ENCODE measurements around the gene PHLDA2.

The PHLDA2 gene

GRCh38 chr11:2882396-2883110, 46.7 kb downstream of the PHLDA2 start:
- peaks cover 0 to 19% of the 10 kb centered on the region in 2 experiments for H3K27me3 ChIP-seq (ENCODE audit: control insufficient read depth in 1 of 2, insufficient read depth in 1 of 2, low read length in 2 of 2)
- H4K8ac ChIP-seq (ENCODE audit: low read length) = no peak overlapping the region
- H2BK12ac ChIP-seq (ENCODE audit: low read length in 2 of 2) = no peak overlapping the region
- peaks cover 39% of the 10 kb centered on the region for H3K4me1 ChIP-seq (ENCODE audit: control insufficient read depth, insufficient read depth, low read depth, low read length)
- no peak overlapping the region for H2BK5ac ChIP-seq (ENCODE audit: low read depth, low read length, poor library complexity, severe bottlenecking)
- no peak overlapping the region for H3K27ac ChIP-seq (ENCODE audit: low read length, poor library complexity, severe bottlenecking)
- H3K18ac ChIP-seq (ENCODE audit: low read depth in 1 of 2, low read length in 2 of 2) = no peak overlapping the region
- H2AK5ac ChIP-seq (ENCODE audit: low read length, severe bottlenecking) = no peak overlapping the region
- H3K23ac ChIP-seq (ENCODE audit: low read length in 2 of 2) = no peak overlapping the region
- no peaks in the 10 kb centered on the region for H3K9me3 ChIP-seq (ENCODE audit: control insufficient read depth, low read length)
- H3K4me3 ChIP-seq (ENCODE audit: insufficient read depth in 1 of 2, low read depth in 1 of 2, low read length in 2 of 2) = peak overlapping the region; percentile 31 to 81
- H3K79me1 ChIP-seq (replicated peaks; ENCODE audit: low read length, poor library complexity, severe bottlenecking) = peaks cover 8% of the 10 kb centered on the region
- peak overlapping the region; percentile 80 for H3K9ac ChIP-seq (ENCODE audit: low read length)
- H3K4me2 ChIP-seq (ENCODE audit: low read length, poor library complexity, severe bottlenecking) = peak overlapping the region; percentile 53
- no peak overlapping the region for H3K4ac ChIP-seq (ENCODE audit: low read depth in 1 of 2, low read length in 2 of 2)
- H3K36me3 ChIP-seq (ENCODE audit: control insufficient read depth in 1 of 2, insufficient read depth in 2 of 2, low read depth in 1 of 2, low read length in 2 of 2) = peaks cover 0 to 18% of the 10 kb centered on the region in 2 experiments
- no peak overlapping the region for H3K14ac ChIP-seq (ENCODE audit: low read length in 2 of 2)
- no peak for DNase-seq
- H2AFZ ChIP-seq (ENCODE audit: low read depth, low read length) = no peak overlapping the region
- no peak overlapping the region for H2BK120ac ChIP-seq (ENCODE audit: low read depth, low read length)
- 87% methylated on average over 11 of the region's 11 CpGs for WGBS
- H4K91ac ChIP-seq (ENCODE audit: low read length) = no peak overlapping the region
- H2BK15ac ChIP-seq (ENCODE audit: low read depth, poor library complexity, severe bottlenecking) = no peak overlapping the region

- H2AK5ac ChIP-seq (ENCODE audit: low read length, severe bottlenecking) = peak overlapping the region; percentile 5
- no peak overlapping the region for H3K4me2 ChIP-seq (ENCODE audit: low read length, poor library complexity, severe bottlenecking)
- H3K23ac ChIP-seq (ENCODE audit: low read length in 2 of 2) = no peak overlapping the region
- peaks cover 0 to 19% of the 10 kb centered on the region in 2 experiments for H3K27me3 ChIP-seq (ENCODE audit: control insufficient read depth in 1 of 2, insufficient read depth in 1 of 2, low read length in 2 of 2)
- H2AFZ ChIP-seq (ENCODE audit: low read depth, low read length) = no peak overlapping the region
- no peak overlapping the region for H2BK15ac ChIP-seq (ENCODE audit: low read depth, poor library complexity, severe bottlenecking)
- 75% methylated on average over 11 of the region's 12 CpGs for WGBS
- peaks cover 0 to 18% of the 10 kb centered on the region in 2 experiments for H3K36me3 ChIP-seq (ENCODE audit: control insufficient read depth in 1 of 2, insufficient read depth in 2 of 2, low read depth in 1 of 2, low read length in 2 of 2)
- H2BK12ac ChIP-seq (ENCODE audit: low read length in 2 of 2) = no peak overlapping the region
- no peak overlapping the region for H2BK120ac ChIP-seq (ENCODE audit: low read depth, low read length)
- no peak overlapping the region for H3K9ac ChIP-seq (ENCODE audit: low read length)
- H2BK5ac ChIP-seq (ENCODE audit: low read depth, low read length, poor library complexity, severe bottlenecking) = no peak overlapping the region
- H3K14ac ChIP-seq (ENCODE audit: low read length in 2 of 2) = no peak overlapping the region
- no peak overlapping the region for H3K4ac ChIP-seq (ENCODE audit: low read depth in 1 of 2, low read length in 2 of 2)
- H3K4me3 ChIP-seq (ENCODE audit: insufficient read depth in 1 of 2, low read depth in 1 of 2, low read length in 2 of 2) = no peak overlapping the region
- peaks cover 8% of the 10 kb centered on the region for H3K79me1 ChIP-seq (replicated peaks; ENCODE audit: low read length, poor library complexity, severe bottlenecking)
- no peak for DNase-seq
- no peaks in the 10 kb centered on the region for H3K9me3 ChIP-seq (ENCODE audit: control insufficient read depth, low read length)
- no peak overlapping the region for H3K18ac ChIP-seq (ENCODE audit: low read depth in 1 of 2, low read length in 2 of 2)
- H3K4me1 ChIP-seq (ENCODE audit: control insufficient read depth, insufficient read depth, low read depth, low read length) = peaks cover 36% of the 10 kb centered on the region
- H3K27ac ChIP-seq (ENCODE audit: low read length, poor library complexity, severe bottlenecking) = no peak overlapping the region
- H4K91ac ChIP-seq (ENCODE audit: low read length) = peak overlapping the region; percentile 43
- H4K8ac ChIP-seq (ENCODE audit: low read length) = no peak overlapping the region
Observed at GRCh38 chr11:2881981-2882375, 47.2 kb downstream of the PHLDA2 start.

DNA sequence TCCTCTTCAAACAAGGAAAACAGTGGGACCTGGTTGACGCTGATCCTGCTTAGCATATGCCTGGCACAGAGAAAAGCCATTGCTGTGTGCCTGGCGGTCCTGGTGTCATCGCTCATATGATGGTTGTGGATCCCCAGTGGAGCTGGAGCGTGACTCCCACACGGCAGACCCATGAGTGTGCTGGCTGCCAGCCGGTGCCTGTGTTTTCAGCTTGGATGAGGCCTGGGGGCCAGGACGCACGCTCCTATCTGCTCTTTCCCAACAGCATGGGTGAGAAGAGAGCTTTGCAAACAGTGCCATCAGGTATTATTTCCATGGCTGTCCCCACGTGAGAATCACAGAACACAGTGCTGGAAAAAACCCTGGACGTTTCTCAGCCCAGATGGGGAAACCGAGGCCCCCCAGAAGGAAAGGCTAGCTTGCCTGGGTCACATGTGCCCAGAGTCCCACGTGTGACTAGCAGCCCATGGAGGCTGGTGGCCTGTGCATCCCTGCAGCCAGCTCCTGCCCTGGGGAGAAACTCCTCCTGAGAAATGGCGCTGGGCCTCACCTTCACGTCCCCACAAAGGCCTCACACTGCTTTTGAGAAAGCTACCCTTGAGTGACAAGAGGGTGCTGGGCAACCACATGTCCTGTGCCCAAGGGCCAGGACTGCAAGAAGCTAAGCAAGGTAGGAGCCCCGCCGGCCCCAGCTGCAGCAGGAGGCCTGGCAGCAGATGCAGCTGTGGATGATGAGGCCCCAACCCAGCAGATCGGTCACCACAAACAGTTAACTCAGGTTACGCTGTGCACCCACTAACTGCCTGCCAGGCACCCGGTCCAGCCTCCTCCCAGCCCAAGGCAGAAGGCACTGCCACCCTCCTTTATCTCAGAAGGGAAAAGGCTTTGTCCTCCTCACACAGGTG, 47.9 kb downstream of the PHLDA2 start:
- Histone ChIP-seq H3K4me2 (ENCODE audit: low read length, poor library complexity, severe bottlenecking) (no peak overlapping the region), H2BK120ac (ENCODE audit: low read depth, low read length) (no peak overlapping the region), H3K4ac (ENCODE audit: low read depth in 1 of 2, low read length in 2 of 2) (peak overlapping the region in 1 of 2 experiments; percentile 18), H2AFZ (ENCODE audit: low read depth, low read length) (no peak overlapping the region), H3K4me1 (ENCODE audit: control insufficient read depth, insufficient read depth, low read depth, low read length) (peaks cover 32% of the 10 kb centered on the region), H2BK15ac (ENCODE audit: low read depth, poor library complexity, severe bottlenecking) (no peak overlapping the region), H3K23ac (ENCODE audit: low read length in 2 of 2) (no peak overlapping the region), H3K4me3 (ENCODE audit: insufficient read depth in 1 of 2, low read depth in 1 of 2, low read length in 2 of 2) (no peak overlapping the region), H3K14ac (ENCODE audit: low read length in 2 of 2) (no peak overlapping the region), H3K27me3 (ENCODE audit: control insufficient read depth in 1 of 2, insufficient read depth in 1 of 2, low read length in 2 of 2) (peaks cover 0 to 19% of the 10 kb centered on the region in 2 experiments), H3K27ac (ENCODE audit: low read length, poor library complexity, severe bottlenecking) (no peak overlapping the region), H2AK5ac (ENCODE audit: low read length, severe bottlenecking) (peak overlapping the region; percentile 5), H3K9me3 (ENCODE audit: control insufficient read depth, low read length) (peaks cover 3% of the 10 kb centered on the region), H3K79me1 (replicated peaks; ENCODE audit: low read length, poor library complexity, severe bottlenecking) (peaks cover 8% of the 10 kb centered on the region), H3K36me3 (ENCODE audit: control insufficient read depth in 1 of 2, insufficient read depth in 2 of 2, low read depth in 1 of 2, low read length in 2 of 2) (peaks cover 0 to 18% of the 10 kb centered on the region in 2 experiments), H2BK5ac (ENCODE audit: low read depth, low read length, poor library complexity, severe bottlenecking) (no peak overlapping the region), H3K18ac (ENCODE audit: low read depth in 1 of 2, low read length in 2 of 2) (no peak overlapping the region), H4K91ac (ENCODE audit: low read length) (peak overlapping the region; percentile 43), H2BK12ac (ENCODE audit: low read length in 2 of 2) (no peak overlapping the region), H4K8ac (ENCODE audit: low read length) (no peak overlapping the region), H3K9ac (ENCODE audit: low read length) (no peak overlapping the region)
- no peak for DNase-seq
- 89% methylated on average over 18 of the region's 19 CpGs for WGBS

DNA sequence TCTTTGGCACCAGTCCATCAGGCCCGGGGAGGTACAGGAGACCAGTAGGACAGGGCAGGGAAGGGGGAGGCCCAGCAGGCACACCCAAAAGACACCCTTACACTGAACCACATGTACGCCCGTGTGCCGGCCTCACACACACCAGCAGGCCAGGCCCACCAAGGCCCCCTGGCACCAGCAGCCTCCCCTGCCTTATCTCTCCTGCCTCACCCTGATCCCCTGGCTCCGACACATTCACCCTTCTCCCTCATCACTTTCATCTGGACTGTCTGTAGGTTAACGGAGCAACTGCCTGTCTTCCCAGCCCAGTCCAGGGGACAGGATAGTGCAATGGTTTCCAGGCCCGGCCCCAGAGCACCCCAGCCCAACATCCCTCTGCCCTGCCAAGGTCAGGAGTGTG, 48.6 kb downstream of the PHLDA2 start:
- H3K27me3 ChIP-seq (ENCODE audit: control insufficient read depth in 1 of 2, insufficient read depth in 1 of 2, low read length in 2 of 2) = peaks cover 0 to 19% of the 10 kb centered on the region in 2 experiments
- H3K18ac ChIP-seq (ENCODE audit: low read depth in 1 of 2, low read length in 2 of 2) = no peak overlapping the region
- H2BK5ac ChIP-seq (ENCODE audit: low read depth, low read length, poor library complexity, severe bottlenecking) = no peak overlapping the region
- H2AFZ ChIP-seq (ENCODE audit: low read depth, low read length) = no peak overlapping the region
- no peak overlapping the region for H3K4me2 ChIP-seq (ENCODE audit: low read length, poor library complexity, severe bottlenecking)
- no peak overlapping the region for H2BK120ac ChIP-seq (ENCODE audit: low read depth, low read length)
- WGBS = 91% methylated on average over 7 of the region's 7 CpGs
- H3K9ac ChIP-seq (ENCODE audit: low read length) = no peak overlapping the region
- peak overlapping the region; percentile 11 for H4K91ac ChIP-seq (ENCODE audit: low read length)
- DNase-seq = no peak
- H3K27ac ChIP-seq (ENCODE audit: low read length, poor library complexity, severe bottlenecking) = no peak overlapping the region
- no peak overlapping the region for H3K4ac ChIP-seq (ENCODE audit: low read depth in 1 of 2, low read length in 2 of 2)
- H2BK12ac ChIP-seq (ENCODE audit: low read length in 2 of 2) = no peak overlapping the region
- peaks cover 3% of the 10 kb centered on the region for H3K9me3 ChIP-seq (ENCODE audit: control insufficient read depth, low read length)
- H3K14ac ChIP-seq (ENCODE audit: low read length in 2 of 2) = no peak overlapping the region
- H2AK5ac ChIP-seq (ENCODE audit: low read length, severe bottlenecking) = no peak overlapping the region
- no peak overlapping the region for H4K8ac ChIP-seq (ENCODE audit: low read length)
- H3K4me3 ChIP-seq (ENCODE audit: insufficient read depth in 1 of 2, low read depth in 1 of 2, low read length in 2 of 2) = no peak overlapping the region
- peaks cover 0 to 18% of the 10 kb centered on the region in 2 experiments for H3K36me3 ChIP-seq (ENCODE audit: control insufficient read depth in 1 of 2, insufficient read depth in 2 of 2, low read depth in 1 of 2, low read length in 2 of 2)
- H3K23ac ChIP-seq (ENCODE audit: low read length in 2 of 2) = no peak overlapping the region
- peaks cover 8% of the 10 kb centered on the region for H3K79me1 ChIP-seq (replicated peaks; ENCODE audit: low read length, poor library complexity, severe bottlenecking)
- H3K4me1 ChIP-seq (ENCODE audit: control insufficient read depth, insufficient read depth, low read depth, low read length) = peaks cover 29% of the 10 kb centered on the region
- H2BK15ac ChIP-seq (ENCODE audit: low read depth, poor library complexity, severe bottlenecking) = no peak overlapping the region
